Brain microvascular endothelial cell (primary cell): Measurements from ENCODE around the gene ZNF45.

Source experiments
- DNase-seq: peaks from one replicate; pipeline ENCODE4 v3.0.0-alpha.2; 2020
- H3K27ac ChIP-seq: fragments of 250-450 bp; sonication (Bioruptor Pico); 2 replicates; pipeline ENCODE4 v1.5.1; 2020; ENCODE audit warnings: mild to moderate bottlenecking, moderate library complexity
- H3K27me3 ChIP-seq: fragments of 250-450 bp; sonication (Bioruptor Pico); replicated peaks from 2 replicates; pipeline ENCODE4 v1.5.1; 2020; ENCODE audit warnings: mild to moderate bottlenecking
- H3K36me3 ChIP-seq: fragments of 250-450 bp; sonication (Bioruptor Pico); replicated peaks from 2 replicates; pipeline ENCODE4 v1.5.1; 2020; ENCODE audit warnings: mild to moderate bottlenecking
- H3K4me3 ChIP-seq: 2 replicates; pipeline ENCODE4 v1.5.1; 2011; ENCODE audit warnings: low read depth, mild to moderate bottlenecking, control low read depth, low read length, moderate library complexity
- in situ Hi-C: cut with HindIII; loops from 2 replicates; pipeline ENCODE4 v1.10.0; 2017; ENCODE audit warnings: low sequenced_read_pairs, low pct_ligation_motif_present
- TF ChIP-seq, protein P1 (sequence below): IDR thresholded peaks from 2 replicates; pipeline ENCODE4 v1.5.1; 2011; ENCODE audit warnings: low read depth, mild to moderate bottlenecking, moderate library complexity, low read length, control low read depth, inconsistent platforms; ENCODE audit errors: missing control alignments

Gene ZNF45

DNA sequence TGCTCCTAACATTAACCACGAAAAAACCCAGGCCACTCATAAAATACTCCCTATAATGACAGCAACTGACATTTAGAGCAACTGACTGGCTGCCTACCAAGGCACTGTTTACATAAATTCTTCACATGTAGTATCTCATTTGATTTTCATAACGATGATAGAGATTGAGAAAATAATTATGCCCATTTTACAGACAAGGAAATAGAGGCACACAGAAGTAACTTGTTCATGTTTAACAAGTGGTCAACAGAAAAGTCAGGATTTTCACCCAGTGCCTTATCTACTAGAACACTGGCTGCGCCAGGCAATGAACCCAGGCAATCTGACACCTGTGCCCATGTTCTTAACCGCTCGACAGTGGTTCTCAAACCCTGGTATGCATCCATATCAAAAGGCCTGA, 6.3 kb downstream of the ZNF45 start:
- DNase-seq = no peak
- Histone ChIP-seq H3K27me3 (no peaks in the 10 kb centered on the region), H3K27ac (no peak overlapping the region), H3K36me3 (peaks cover 35% of the 10 kb centered on the region), H3K4me3 (no peak overlapping the region)
- TF ChIP-seq, protein P1, sequence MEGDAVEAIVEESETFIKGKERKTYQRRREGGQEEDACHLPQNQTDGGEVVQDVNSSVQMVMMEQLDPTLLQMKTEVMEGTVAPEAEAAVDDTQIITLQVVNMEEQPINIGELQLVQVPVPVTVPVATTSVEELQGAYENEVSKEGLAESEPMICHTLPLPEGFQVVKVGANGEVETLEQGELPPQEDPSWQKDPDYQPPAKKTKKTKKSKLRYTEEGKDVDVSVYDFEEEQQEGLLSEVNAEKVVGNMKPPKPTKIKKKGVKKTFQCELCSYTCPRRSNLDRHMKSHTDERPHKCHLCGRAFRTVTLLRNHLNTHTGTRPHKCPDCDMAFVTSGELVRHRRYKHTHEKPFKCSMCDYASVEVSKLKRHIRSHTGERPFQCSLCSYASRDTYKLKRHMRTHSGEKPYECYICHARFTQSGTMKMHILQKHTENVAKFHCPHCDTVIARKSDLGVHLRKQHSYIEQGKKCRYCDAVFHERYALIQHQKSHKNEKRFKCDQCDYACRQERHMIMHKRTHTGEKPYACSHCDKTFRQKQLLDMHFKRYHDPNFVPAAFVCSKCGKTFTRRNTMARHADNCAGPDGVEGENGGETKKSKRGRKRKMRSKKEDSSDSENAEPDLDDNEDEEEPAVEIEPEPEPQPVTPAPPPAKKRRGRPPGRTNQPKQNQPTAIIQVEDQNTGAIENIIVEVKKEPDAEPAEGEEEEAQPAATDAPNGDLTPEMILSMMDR = no peak
- in situ Hi-C loops = no loop called here

DNA sequence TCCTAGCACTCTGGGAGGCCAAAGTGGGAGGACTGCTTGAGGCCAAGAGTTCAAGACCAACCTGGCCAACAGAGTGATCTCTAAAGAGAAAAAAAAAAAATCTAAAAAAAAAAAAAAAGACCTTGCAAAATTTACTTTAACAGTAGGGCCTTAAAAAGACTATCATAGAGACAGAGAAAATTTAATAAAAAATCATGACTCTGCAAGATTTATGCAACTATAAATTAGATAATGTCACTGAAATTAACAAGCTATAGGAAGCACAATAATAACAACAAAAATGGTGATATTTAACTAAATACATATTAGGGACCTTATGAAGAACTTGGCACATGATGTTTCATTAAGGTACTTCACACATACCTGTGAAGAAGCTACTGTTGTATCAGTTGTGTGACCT, 11.2 kb downstream of the ZNF45 start:
- in situ Hi-C loops = no loop called here
- Histone ChIP-seq H3K36me3 (peaks cover 43% of the 10 kb centered on the region), H3K4me3 (no peak overlapping the region), H3K27ac (no peak overlapping the region), H3K27me3 (no peaks in the 10 kb centered on the region)
- TF ChIP-seq, protein P1 = no peak
- no peak for DNase-seq

DNA sequence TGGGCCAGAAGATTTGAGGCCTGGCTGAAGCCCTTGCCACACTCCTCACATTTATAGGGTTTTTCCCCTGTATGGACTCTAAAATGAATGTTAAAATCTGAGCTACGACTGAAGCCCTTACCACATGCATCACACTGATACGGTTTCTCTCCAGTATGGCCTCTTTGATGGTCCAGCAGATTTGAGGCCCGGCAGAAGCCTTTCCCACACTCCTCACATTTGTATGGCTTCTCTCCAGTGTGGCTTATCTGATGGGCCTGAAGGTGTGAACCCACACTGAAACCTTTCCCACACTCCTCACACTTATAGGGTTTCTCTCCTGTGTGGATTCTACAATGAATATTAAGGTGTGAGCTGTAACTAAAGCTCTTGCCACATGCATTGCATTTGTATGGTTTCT, 21.0 kb downstream of the ZNF45 start:
- TF ChIP-seq, protein P1 = no peak
- no peaks in the 10 kb centered on the region for H3K27me3 ChIP-seq
- no peak overlapping the region for H3K27ac ChIP-seq
- peaks cover 57% of the 10 kb centered on the region for H3K36me3 ChIP-seq
- in situ Hi-C loops = no loop called here
- no peak for DNase-seq
- no peak overlapping the region for H3K4me3 ChIP-seq

DNA sequence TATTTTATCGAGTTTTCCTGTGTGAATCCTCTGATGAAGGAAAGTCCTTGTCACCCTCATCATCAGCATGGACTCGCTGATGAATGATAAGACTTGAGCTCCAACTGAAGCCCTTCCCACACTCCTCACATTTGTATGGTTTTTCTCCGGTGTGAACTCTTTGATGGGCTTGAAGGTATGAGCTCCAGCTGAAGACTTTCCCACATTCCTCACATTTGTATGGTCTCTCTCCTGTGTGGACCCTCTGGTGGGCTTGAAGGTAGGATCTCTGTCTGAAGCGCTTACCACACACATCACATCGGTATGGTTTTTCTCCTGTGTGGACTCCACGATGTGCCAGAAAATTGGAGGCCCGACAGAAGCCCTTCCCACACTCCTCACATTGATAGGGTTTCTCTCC, 21.7 kb downstream of the ZNF45 start:
- H3K27me3 ChIP-seq = no peaks in the 10 kb centered on the region
- H3K4me3 ChIP-seq = no peak overlapping the region
- no peak for DNase-seq
- H3K27ac ChIP-seq = no peak overlapping the region
- in situ Hi-C loops = no loop called here
- TF ChIP-seq, protein P1 = no peak
- H3K36me3 ChIP-seq = peaks cover 50% of the 10 kb centered on the region

DNA sequence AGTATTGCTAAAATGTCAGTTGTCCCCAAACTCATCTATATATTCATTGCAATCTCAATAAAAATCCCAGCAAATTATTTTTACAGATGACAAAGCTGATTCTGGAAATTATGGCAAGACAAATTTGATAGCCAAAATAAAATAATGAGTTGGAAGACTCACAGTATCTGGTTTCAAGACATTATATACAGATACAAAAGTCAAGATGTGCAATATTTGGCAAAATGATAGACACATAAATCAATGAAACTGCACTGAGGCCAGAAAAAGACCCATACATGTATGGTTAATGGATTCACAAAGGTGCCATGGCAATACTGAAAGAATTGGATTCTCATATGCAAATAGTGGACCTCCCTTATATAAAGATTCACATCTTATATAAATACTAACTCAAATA, 24.2 kb downstream of the ZNF45 start:
- in situ Hi-C loops = no loop called here
- no peak overlapping the region for H3K27ac ChIP-seq
- TF ChIP-seq, protein P1 = no peak
- H3K36me3 ChIP-seq = peaks cover 30% of the 10 kb centered on the region
- H3K27me3 ChIP-seq = no peaks in the 10 kb centered on the region
- DNase-seq = no peak
- H3K4me3 ChIP-seq = no peak overlapping the region

DNA sequence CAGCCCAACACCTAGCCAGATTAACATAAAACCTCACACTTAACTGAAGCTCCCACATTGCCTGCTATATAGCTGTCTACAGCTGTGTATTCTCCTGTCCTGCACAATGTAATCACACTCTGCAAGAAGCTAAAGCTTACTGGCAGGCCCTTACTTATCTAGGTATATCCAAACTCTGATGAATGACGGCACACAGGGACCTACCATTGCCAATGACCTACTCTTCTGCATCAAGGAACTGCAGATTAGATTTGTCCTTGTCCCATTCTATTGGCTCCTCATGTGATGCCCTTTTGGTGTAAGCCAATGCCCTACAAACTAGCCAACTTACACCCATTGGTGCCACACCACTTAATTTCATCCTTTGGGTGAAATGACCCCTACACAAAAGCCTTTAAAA, 26.4 kb downstream of the ZNF45 start:
- no peak overlapping the region for H3K27ac ChIP-seq
- in situ Hi-C loops = no loop called here
- TF ChIP-seq, protein P1 = no peak
- peaks cover 8% of the 10 kb centered on the region for H3K36me3 ChIP-seq
- no peak for DNase-seq
- no peak overlapping the region for H3K4me3 ChIP-seq
- H3K27me3 ChIP-seq = no peaks in the 10 kb centered on the region
